C4-2B (cell line): ENCODE data around the gene OR51B4.
A peak's percentile ranks its signal among the peaks of the same experiment; 100 is the strongest.
"Not testable (repeated sequence)": the region's sequence is repeated elsewhere in the genome, so short reads cannot be mapped to it uniquely, and the experiment has no call there.

Experiments used
- H3K27ac ChIP-seq: fragments of 450-650 bp; 2 replicates; pipeline ENCODE4 v1.5.1; 2017
- ZFX ChIP-seq: fragments of 450-650 bp; IDR thresholded peaks from 2 replicates; pipeline ENCODE4 v1.6.1; 2017
- TF ChIP-seq, protein P1 (sequence below): fragments of 450-650 bp; conservative IDR thresholded peaks from 2 replicates; pipeline ENCODE4 v1.5.1; 2017; ENCODE audit warnings: mild to moderate bottlenecking

OR51B4 gene

DNA sequence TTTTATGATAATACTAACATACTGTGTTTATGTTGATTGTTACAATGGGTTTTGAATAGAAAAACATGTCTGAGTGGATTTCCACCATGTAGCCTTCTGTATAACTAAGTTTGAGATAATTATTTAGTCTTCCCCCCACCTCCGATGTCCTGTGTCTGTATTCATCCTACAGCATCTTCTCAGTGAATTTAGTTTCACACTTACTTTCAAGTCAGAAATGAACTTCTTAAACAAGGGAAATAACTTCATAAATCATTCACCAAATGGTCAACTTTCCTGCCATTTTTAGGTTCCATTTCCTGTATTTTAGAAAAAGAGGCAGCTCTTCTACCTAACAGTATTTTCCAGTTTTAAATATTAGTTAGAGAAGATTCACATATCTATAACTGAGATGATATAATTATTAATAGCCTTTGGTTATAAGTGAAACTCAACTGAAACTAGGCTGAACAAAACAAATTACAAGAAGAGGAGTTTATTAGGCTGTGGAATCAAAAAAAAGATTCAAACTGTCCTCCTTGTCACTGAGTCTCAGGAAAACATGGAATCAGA lies 38.1 kb upstream of the OR51B4 start:
- TF ChIP-seq, protein P1, sequence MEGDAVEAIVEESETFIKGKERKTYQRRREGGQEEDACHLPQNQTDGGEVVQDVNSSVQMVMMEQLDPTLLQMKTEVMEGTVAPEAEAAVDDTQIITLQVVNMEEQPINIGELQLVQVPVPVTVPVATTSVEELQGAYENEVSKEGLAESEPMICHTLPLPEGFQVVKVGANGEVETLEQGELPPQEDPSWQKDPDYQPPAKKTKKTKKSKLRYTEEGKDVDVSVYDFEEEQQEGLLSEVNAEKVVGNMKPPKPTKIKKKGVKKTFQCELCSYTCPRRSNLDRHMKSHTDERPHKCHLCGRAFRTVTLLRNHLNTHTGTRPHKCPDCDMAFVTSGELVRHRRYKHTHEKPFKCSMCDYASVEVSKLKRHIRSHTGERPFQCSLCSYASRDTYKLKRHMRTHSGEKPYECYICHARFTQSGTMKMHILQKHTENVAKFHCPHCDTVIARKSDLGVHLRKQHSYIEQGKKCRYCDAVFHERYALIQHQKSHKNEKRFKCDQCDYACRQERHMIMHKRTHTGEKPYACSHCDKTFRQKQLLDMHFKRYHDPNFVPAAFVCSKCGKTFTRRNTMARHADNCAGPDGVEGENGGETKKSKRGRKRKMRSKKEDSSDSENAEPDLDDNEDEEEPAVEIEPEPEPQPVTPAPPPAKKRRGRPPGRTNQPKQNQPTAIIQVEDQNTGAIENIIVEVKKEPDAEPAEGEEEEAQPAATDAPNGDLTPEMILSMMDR = no peak
- no peak for TF ChIP-seq ZFX
- H3K27ac ChIP-seq = no peak overlapping the region

DNA sequence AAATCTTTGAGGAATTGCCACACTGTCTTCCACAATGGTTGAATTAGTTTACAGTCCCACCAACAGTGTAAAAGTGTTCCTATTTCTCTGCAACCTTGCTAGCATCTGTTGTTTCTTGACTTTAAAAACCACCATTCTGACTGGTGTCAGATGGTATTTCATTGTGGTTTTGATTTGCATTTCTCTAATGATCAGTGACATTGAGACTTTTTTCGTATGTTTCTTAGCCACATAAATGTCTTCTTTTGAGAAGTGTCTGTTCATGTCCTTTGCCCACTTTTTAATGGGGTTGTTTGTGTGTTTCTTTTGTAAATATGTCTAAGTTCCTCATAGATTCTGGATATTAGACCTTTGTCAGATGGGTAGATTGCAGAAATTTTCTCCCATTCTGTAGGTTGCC lies 35.5 kb upstream of the OR51B4 start:
- H3K27ac ChIP-seq = not testable (repeated sequence)

DNA sequence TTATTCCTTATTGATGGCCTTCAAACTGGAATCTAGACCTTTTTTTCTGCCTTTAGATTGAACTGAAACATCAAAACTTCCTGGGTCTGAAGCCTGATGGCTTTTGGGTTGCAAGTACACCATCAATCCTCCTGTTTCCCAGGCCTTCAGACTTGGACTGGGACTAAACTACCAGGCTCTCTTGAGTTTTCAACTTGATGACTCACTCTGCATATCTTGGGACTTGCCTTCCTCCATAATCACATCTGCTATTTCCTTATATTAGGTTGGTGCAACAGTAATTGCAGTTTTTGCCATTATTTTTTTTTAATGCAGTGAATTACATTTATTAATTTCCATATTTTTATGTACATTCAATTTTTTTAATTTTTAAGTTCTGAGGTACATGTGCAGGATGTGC lies 34.6 kb upstream of the OR51B4 start:
- H3K27ac ChIP-seq = no peak overlapping the region
- no peak for TF ChIP-seq ZFX

DNA sequence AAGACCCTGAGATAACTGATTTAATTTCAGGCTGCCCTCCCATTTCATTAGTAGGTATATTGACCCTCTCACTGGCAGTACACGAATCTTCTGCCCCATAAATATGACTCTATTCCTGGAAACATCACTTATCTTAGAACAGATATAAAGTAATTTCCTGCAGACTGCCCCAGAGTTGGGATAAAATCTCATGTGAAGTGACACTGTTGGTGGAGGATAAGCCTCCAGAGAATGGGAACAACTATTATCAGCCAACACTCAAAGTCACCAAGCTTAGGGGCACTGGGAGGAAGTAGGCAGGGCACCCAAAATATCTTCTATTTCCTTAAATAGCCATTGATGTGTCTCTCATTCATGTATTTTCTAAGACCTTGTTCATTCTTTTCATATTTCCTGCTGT lies 33.4 kb upstream of the OR51B4 start:
- TF ChIP-seq, protein P1 = no peak
- no peak for TF ChIP-seq ZFX
- H3K27ac ChIP-seq = no peak overlapping the region

DNA sequence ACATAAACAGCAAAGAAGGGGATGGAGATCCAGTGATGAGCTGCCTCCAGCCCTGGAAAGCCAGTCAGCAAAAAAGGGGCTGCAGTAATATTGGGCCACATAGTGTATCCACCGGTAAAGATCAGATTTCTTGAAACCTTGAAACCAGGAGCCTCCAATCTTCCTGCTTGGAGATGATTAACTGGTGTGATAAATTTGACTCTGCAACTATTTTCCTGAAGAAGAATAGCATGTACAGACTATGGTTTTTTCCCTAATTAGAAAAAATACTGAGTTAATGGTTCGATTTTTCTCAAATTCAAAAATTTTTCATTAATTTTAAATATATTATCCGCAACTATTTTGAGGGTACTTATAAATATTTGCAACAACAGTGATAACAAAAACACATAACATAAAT lies 22.5 kb upstream of the OR51B4 start, which contains the start of gene OR51B2:
TSS of gene OR51B2 (minus strand) at position 101 of the 400 bp plus-strand sequence. CDS start at position 101, 0 bp downstream.
- no peak for TF ChIP-seq ZFX
- TF ChIP-seq, protein P1 = no peak
- no peak within 1 kb of the TSS for H3K27ac ChIP-seq

DNA sequence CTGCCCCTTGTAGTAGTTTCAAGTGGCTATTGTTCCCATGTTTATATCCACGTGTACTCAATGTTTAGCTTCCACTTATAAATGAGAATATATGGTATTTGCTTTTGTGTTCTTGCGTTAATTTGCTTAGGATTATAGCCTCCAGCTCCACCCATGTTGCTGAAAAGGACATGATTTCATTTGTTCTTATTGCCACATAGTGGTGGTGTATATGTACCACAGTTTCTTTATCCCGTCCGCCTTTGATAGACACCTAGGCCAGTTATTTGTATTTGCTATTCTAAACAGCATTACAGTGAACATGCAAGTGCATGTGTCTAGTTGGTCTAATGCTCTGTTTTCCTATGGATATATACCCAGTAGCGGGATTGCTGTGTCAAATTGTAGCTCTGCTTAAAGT lies 15.5 kb upstream of the OR51B4 start:
- TF ChIP-seq ZFX = no peak
- TF ChIP-seq, protein P1 = peak; percentile 17
- no peak overlapping the region for H3K27ac ChIP-seq

DNA sequence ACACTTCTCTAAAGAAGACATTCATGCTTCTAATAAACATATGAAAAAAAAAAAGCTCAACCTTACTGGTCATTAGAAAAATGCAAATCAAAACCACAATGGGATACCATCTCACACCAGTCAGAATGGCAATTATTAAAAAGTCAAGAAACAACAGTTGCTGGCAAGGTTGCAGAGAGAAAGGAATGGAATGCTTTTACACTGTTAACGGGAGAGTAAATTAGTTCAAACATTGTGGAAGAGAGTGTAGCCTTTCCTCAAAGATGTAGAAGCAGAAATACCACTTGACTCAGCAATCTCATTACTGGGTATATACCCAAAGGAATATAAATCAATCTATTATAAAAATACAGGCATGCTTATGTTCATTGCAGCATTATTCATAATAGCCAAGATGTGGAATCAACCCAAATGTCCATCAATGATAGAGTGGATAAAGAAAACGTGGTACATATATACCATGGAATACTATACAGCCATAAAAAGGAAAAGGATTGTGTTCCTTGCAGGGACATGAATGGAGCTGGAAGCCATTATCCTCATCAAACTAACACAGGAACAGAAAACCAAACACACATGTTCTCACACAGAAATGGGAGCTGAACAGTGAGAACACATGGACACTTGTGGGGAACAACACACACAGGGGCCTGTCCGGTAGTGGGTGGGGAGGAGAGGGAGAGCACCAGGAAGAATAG lies 11.7 kb upstream of the OR51B4 start:
- not testable (repeated sequence) for H3K27ac ChIP-seq

DNA sequence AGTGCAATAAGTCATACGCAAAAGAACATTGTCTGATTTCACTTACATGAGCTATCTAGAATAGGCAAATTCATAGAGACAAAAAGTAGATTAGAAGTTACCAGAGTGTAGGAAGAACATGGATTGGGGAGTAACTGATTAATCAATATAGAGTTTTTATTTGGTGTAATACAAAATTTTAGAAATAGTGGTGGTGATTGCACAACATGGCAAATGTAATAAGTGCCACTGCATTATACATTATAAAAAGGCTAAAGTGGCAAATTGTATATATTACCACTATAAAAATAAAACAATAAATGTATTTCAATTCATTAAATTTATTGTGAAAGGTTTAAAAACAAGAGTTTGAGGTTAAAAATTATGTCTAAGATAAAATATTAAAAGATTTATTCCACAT lies 8.7 kb upstream of the OR51B4 start:
- no peak overlapping the region for H3K27ac ChIP-seq
- TF ChIP-seq, protein P1 = no peak
- TF ChIP-seq ZFX = no peak

DNA sequence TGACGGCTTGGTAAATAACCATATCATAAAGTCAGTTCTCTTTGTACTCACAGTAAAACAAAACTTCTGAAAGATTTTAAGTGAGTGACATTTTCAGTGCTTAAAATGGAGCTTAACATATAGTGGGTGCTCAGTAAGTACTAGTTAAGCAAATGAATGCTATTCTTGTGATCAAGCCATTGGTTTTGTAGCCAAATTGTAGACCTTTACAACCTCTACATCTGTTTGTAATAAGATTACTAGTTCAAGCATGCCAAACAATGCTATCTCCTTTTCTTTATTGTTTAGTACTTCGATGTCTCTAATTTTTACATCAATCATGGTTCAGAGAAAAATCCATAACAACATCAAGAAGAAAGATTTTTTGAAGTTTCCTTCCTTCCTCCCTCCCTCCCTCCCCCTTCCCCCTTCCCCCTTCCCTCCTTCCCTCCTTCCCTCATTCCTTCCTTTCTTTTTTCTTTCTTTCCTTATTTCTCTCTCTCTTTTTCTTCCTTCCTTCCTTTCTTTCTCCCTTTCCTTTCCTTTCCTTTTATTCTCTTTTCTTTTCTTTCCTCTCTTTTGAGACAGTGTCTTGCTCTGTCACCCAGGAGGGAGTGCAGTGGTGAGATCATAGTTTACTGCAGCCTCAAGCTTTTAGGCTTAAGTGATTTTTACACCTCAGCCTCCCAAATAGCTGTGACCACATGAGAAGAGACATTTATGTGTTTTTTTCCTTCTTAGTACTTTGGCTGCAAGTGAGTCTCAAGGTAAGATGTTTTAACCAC lies 5.7 kb upstream of the OR51B4 start:
- TF ChIP-seq, protein P1 = no peak
- no peak for TF ChIP-seq ZFX
- H3K27ac ChIP-seq = no peak overlapping the region
